ENCODE measurements around the gene MAD2L1. TPM values are rescaled to one million over a fixed set of nuclear protein-coding genes. Genes with fewer than 3 reads are reported as not detected.

Gene MAD2L1
- total and polyA plus RNA-seq, 2 donors (not counting 3 experiments of a cell fraction or from before 2014, with no cell fraction given), result 15.6 to 41.4 TPM

- no peak overlapping the region for H3K4me2 ChIP-seq (ENCODE audit: insufficient read depth, low read length)
- no peak overlapping the region for H3K9ac ChIP-seq (replicated peaks; ENCODE audit: extremely low read depth, insufficient read depth, low read length)
- no peak overlapping the region for H3K27ac ChIP-seq (ENCODE audit: insufficient read depth, low read depth, low read length)
- no peak overlapping the region for H2AFZ ChIP-seq (ENCODE audit: low read depth, low read length)
- FAIRE-seq (no peak), DNase-seq (ENCODE audit: low read depth, low spot score) (no peak)
- H3K79me2 ChIP-seq (ENCODE audit: control insufficient read depth, insufficient read depth, low read length), result no peaks in the 10 kb centered on the region
- TF ChIP-seq FOS (IDR thresholded peaks at IDR 0.05; ENCODE audit: borderline replicate concordance, insufficient read depth, low read length) (no peak), MYC (IDR thresholded peaks at IDR 0.05; ENCODE audit: low read depth, low read length) (no peak), EZH2 (IDR thresholded peaks at IDR 0.05; ENCODE audit: borderline replicate concordance, low read depth, low read length, severe bottlenecking) (no peak), CTCF (IDR thresholded peaks at IDR 0.05; ENCODE audit: extremely low read depth in 1 of 2, insufficient read depth in 1 of 2, low read depth in 1 of 2, low read length in 2 of 2) (no peak), MAX (IDR thresholded peaks at IDR 0.05; ENCODE audit: insufficient read depth, insufficient read length) (no peak), POLR2AphosphoS5 (IDR thresholded peaks at IDR 0.05; ENCODE audit: insufficient read depth, low read depth, low read length) (no peak), GATA2 (IDR thresholded peaks at IDR 0.05; ENCODE audit: insufficient read depth, insufficient read length, low read depth, low read length) (no peak), JUN (IDR thresholded peaks at IDR 0.05; ENCODE audit: borderline replicate concordance, insufficient read depth, insufficient read length, low read depth) (no peak), POLR2A (IDR thresholded peaks at IDR 0.05; ENCODE audit: low read depth, low read length) (no peak)
- H3K36me3 ChIP-seq (ENCODE audit: control insufficient read depth in 2 of 2, extremely low read depth in 1 of 2, insufficient read depth in 2 of 2, low read length in 2 of 2), result no peaks in the 10 kb centered on the region
- H3K4me1 ChIP-seq (ENCODE audit: control insufficient read depth, extremely low read depth, insufficient read depth, low read length), result no peaks in the 10 kb centered on the region
- intact Hi-C loops (cut with micrococcal nuclease), result no loop called here
- H3K9me3 ChIP-seq (replicated peaks; ENCODE audit: control insufficient read depth, insufficient read depth, low read length), result no peaks in the 10 kb centered on the region
- no peaks in the 10 kb centered on the region for H3K9me1 ChIP-seq (replicated peaks; ENCODE audit: control insufficient read depth, extremely low read depth, insufficient read depth, low read length)
- H3K4me3 ChIP-seq (replicated peaks in 1 of 3; ENCODE audit: insufficient read depth in 1 of 3, low read depth in 1 of 3, low read length in 3 of 3), result no peak overlapping the region
- dilution Hi-C loops (cut with MboI; ENCODE audit: extremely low pct_ligation_motif_present, low sequenced_read_pairs), result no loop called here
- H4K20me1 ChIP-seq (replicated peaks; ENCODE audit: control insufficient read depth, extremely low read depth, insufficient read depth, low read length), result no peaks in the 10 kb centered on the region
- ChIA-PET POLR2A (no interaction called here), CTCF (interaction anchor here (1.0 to 1.6 kb wide), 3 partner anchors 13 to 19 kb away, joined by 3 to 4 read pairs (median 4); no protein-coding TSS in a partner anchor)
- H3K27me3 ChIP-seq (ENCODE audit: control insufficient read depth in 2 of 2, insufficient read depth in 2 of 2, low read length in 2 of 2), result peaks cover 0 to 1% of the 10 kb centered on the region in 2 experiments
- BruUV-seq (replicated peaks), result no TSS peak
Measured at GRCh38 chr4:120037411-120037810, 29.2 kb downstream of the MAD2L1 start.
